IPS-NIHi7 (cell line): ENCODE results near the gene INHBC.

Experiments used
- DNase-seq: peaks from one replicate; pipeline ENCODE4 v3.0.0; 2012; ENCODE audit warnings: mixed read lengths; ENCODE audit errors: extremely low spot score

Gene INHBC

DNA sequence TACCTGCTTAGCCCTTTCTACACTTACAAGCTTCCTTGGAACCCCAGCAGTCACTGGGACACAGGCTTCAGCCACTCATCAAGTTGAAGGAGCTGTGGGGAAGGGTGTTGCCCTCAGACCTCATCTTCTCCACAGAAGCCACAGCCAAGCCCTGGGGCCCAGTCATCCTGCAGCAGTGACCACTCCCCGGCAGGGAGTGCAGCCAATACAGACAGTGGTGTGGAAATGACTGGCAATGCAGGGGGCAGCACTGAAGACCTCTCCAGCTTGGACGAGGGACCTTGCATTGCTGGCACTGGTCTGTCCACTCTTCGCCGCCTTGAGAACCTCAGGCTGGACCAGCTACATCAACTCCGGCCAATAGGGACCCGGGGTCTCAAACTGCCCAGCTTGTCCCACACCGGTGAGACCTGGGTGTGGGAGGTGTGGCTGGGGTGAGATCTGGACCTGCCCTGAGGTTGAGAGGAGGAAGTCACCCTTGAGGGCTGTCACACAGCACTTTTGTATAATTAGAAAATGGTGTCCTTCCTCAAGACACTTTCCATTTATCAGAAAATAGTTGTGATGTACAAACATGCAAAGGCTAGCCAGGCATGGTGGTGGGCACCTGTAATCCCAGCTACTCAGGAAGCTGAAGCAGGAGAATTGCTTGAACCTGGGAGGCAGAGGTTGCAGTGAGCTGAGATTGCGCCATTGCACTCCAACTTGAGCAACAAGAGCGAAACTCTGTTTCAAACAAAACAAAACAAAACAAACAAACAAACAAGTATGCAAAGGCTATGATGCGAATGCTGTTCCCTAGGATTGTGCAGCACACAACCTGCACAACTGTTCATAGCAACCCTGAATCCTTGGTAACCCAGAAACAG is 34.9 kb downstream of the INHBC start:
- no peak for DNase-seq

DNA sequence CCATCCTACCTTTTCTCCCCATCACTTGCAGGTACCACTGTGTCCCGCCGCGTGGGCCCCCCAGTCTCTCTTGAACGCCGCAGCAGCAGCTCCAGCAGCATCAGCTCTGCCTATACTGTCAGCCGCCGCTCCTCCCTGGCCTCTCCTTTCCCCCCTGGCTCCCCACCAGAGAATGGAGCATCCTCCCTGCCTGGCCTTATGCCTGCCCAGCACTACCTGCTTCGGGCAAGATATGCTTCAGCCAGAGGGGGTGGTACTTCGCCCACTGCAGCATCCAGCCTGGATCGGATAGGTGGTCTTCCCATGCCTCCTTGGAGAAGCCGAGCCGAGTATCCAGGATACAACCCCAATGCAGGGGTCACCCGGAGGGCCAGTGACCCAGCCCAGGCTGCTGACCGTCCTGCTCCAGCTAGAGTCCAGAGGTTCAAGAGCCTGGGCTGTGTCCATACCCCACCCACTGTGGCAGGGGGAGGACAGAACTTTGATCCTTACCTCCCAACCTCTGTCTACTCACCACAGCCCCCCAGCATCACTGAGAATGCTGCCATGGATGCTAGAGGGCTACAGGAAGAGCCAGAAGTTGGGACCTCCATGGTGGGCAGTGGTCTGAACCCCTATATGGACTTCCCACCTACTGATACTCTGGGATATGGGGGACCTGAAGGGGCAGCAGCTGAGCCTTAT is 35.8 kb downstream of the INHBC start:
- no peak for DNase-seq

DNA sequence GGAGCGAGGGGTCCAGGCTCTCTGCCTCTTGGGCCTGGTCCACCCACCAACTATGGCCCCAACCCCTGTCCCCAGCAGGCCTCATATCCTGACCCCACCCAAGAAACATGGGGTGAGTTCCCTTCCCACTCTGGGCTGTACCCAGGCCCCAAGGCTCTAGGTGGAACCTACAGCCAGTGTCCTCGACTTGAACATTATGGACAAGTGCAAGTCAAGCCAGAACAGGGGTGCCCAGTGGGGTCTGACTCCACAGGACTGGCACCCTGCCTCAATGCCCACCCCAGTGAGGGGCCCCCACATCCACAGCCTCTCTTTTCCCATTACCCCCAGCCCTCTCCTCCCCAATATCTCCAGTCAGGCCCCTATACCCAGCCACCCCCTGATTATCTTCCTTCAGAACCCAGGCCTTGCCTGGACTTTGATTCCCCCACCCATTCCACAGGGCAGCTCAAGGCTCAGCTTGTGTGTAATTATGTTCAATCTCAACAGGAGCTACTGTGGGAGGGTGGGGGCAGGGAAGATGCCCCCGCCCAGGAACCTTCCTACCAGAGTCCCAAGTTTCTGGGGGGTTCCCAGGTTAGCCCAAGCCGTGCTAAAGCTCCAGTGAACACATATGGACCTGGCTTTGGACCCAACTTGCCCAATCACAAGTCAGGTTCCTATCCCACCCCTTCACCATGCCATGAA is 36.5 kb downstream of the INHBC start:
- DNase-seq, result no peak

DNA sequence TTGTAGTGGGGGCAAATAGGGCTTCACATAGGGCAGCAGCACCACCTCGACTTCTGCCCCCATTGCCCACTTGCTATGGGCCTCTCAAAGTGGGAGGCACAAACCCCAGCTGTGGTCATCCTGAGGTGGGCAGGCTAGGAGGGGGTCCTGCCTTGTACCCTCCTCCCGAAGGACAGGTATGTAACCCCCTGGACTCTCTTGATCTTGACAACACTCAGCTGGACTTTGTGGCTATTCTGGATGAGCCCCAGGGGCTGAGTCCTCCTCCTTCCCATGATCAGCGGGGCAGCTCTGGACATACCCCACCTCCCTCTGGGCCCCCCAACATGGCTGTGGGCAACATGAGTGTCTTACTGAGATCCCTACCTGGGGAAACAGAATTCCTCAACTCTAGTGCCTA is 37.1 kb downstream of the INHBC start:
- no peak for DNase-seq

DNA sequence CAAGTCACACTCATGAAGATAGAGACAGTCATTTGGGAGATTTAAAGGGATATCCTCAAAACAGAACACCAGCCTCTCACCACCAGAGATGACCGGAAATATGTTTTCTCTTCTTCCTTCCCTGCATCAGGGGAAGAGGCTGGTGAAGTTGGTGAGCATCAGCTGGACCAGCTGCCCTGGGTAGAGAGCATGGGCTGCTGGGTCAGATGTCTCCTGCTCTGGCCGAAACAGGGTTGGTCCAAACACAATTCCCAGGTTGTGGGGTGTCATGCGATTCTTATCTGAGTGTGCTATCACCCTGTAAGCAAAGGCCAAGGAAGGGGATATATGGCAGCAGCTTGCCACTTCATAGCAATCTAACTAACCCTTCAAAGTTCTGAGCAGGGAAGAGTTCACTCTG is 37.8 kb downstream of the INHBC start:
- no peak for DNase-seq

DNA sequence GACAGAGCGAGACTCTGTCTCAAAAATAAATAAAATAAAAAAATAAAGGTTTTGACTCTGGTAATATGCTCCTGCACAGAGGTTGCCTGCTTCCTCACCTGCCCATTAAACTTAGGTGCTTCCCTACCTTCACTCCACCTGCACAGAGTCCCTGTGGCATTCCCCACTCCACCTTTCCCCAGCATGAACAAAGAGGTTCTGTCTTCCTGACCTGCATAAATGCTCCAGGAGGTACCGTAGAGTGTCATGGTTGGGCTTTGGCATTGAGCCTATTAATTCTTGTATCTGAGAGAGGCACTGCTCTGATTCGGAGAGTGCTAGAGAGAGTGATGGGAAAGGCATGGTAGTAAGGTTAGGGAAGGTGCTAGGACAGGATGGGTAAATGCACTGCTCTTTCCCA is 38.8 kb downstream of the INHBC start:
- DNase-seq, result no peak

DNA sequence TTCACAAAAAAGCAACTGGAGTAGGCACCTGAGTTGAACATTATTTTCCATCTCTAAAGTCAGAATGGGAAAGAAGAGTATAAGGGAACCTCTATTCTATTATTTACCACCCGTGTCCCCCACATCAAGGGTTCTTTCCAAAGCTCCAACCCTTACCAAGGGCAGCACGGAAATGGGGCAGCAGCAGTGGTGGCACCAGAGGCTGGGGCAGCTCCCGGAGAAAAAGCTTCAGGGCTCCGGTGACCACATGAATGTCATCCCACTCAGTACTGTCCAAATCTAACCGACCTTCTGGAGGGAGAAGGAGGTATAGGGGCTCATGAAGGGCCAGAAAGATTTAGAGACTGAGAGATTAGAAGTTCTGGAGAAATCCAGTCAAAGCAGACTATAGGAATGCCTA is 39.3 kb downstream of the INHBC start:
- DNase-seq, result no peak

DNA sequence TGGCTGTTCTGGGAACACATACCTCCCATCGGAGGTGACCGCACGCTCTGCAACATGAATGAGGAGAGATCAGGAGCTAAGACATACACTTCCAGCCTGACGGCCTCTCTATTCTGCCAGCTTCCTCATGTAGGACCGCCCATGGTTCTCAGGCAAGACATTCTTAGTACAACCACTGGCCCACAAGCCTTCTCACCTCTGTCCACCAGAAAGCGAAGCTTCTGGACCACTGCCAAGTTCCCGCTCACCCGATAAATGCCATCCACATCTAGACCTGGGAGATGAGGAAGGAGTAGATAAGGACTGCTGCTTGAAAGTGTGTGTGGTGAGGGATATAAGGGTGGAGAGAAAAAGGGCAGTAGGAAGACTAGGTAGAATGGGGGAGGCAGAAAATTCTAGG is 39.8 kb downstream of the INHBC start:
- DNase-seq, result no peak

DNA sequence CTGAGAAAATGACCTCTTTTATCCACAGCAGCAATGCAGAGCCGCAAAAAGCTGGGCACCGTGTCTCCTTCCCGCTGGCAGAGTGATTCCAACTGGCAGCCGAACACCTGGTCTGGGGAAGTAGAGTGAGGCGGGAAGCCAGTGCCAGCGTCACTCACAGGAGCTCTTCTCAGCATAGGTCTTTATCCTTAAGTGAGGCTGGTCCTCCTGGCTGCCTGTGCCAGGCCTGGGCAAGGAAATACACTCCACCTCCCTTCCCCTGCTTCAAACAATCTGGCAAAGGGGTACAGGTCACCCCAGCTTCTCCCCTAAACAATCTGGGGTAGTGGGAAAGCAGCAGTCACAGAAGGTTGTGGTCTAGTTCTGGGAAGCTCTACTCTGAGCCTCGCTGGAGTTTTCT is 40.3 kb downstream of the INHBC start:
- no peak for DNase-seq

DNA sequence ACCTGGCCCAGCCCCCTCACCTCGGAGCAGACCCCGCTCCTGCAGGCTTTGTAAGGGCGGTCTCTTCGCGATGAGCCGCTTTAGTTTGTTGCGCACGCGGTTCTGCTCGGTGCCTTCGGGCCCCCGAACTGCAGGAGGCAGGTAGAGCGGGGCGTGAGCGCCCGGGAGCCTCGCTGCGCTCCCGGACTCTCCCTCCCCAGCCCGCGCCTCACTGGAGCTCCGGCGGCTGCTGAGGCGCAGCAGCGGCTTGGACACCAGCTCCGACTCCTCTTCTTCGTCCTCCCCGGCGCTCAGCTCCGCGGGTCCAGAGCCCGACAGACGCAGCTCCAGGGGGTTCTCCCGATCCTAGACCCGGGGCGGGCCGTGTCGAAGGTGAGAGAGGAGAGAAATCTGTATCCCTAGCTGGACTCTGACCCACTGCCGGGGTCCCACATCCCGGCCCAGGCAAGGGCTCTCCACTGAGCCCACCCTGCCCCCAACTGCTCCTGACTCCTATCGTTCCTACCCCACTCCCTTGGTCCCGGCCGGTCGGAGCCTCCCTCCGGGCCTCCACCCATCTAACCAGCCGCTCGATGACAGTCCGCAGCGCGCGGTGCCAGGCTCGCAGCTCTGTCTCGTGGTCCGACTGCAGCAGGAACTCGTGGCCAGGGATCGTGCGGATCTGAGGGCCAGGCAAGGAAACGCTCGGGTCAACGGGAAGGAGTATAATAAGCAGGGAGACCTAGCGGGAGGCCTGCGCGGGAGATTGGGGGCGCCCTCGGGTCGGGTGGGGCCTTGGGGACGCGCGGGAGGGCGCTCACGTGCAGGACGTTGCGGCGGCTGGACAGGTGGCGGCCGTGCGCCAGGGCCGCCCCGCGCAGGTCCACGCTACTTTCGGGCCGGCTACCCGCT is 40.9 kb downstream of the INHBC start:
- peak; percentile 55 for DNase-seq

DNA sequence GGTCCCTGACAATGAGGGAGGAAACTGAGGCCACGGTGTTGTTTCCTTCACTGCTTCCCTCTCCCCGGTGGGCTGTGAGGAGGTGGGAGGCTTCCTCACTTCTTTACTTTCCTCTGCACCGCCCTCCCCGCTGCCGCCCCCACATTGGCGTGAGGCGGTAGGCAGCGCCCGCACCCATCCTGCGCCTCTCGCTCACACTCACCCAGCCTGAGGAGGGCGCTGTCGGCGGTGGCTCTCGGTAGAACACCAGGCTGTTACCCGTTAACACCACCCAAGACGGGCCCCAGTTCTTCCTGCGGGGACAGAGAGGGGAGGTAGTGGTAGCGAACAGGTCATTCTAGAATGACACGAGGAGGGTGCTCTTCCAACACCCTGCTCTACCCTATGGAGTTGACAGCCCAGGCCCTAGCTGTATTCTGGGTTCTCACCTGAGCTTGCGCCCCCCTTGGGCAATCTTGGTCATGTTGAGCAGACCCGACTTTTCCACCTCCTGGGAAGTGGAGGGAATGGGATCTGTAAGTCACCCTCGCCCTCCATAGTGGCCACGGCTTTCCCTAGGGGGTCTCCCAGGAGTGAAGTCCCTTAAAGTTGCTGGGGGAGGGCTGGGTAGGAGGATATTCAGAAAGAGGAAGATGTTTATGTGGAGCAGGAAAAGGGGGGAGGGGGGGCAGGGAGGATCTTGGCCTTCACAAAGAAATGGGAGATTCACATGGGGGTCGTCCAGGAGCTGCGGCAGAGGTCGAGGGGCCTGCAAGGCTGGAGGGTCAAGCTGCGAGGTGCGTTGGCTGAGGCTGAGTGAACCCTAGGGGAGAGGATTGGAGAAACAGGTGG is 41.8 kb downstream of the INHBC start:
- DNase-seq, result peak; percentile 56

DNA sequence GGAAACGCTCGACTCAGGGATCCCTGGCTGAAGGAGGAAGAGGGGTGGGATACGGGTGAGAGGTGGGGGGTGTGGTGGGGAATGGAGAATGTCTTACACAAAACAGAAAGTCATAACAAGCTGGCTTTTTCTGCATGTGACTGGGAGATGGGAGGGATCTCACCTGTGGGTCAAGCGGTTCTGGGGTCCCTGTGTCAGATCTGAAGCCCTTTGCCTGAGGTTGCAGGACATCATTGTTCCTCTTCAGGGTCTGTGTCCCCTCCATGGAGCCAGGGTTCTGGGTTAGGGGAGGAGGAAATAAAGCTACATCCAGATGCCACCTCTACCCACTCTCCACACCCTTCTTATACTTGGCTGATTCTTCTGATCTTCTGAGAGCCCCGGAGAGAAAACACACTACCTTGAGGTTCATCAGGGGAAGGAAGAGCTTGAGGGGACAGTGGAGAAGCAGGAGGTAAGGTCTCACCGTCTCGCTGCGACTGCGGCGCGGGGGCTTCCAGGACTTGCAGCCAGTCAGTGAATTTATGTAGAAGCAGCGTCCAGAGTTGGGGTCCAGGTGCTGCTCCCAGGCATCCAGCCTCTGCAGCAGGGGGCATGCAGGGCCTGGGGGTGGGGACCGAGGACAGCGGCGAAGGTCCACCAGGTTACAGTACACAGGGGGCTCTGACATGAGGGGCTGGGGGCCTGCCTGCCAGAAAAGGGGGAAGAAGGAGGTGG is 42.6 kb downstream of the INHBC start:
- no peak for DNase-seq

DNA sequence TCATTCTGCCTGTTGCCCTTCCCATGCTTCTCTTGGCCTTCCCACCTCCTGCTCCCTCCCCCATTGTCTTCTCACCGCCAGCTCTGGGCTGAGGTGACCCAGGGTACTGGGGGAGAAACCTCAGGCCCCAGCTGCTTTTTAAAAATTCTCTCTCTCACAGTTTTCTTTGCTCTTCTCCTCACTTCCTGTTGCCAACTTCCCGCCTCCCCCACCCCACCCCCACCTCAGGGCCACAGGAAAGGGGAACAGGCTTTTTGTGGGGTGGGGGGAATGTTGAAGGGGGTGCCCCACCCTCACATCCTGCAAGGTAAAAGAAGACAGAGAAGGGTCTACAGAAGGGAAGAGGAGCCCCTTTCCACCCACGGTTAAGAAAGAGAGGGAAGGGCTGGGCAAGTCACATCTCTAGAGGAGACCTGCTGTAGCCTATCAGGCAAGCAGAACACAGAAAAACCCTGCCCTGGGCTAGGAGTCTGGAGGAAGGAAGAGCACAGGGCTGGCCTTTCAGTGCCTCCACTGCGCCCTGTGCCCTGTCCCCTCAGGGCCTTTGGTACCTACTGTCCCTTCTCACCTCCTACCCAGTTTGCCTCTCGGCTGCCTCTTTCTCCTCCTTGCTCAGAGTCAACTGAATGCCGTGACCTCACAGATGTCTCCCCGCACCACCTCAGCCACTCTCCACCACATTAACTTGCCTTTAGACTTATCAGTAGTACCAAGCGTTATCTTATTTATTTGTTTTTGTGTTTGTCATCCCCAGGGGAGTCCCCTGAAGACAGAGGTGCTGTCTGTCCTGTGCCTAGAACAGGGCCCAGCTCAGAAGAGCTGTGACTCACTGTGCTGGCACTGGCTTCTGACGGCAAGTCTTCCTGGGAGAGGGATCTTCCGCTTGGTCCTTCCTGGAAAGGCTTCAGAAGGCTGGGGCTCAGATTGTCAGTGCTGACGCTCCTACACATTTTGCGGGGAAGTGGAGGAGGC is 43.4 kb downstream of the INHBC start:
- no peak for DNase-seq

DNA sequence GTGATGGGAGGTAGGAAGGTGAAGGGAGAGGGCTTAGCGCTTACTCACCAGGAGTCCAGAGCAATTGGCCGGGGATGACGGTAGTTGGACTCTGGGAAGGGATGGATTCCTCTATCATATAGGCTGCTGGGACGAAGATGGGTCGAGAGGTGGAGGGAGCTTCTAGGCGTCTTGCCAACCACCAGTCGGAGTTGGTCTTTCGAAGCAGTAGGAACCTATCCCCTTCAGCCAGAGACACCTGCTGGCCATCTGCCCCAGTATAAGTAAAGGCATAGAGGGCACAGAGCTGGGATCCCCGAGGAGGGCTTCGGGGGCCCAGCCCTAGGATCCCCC is 44.4 kb downstream of the INHBC start:
- no peak for DNase-seq

DNA sequence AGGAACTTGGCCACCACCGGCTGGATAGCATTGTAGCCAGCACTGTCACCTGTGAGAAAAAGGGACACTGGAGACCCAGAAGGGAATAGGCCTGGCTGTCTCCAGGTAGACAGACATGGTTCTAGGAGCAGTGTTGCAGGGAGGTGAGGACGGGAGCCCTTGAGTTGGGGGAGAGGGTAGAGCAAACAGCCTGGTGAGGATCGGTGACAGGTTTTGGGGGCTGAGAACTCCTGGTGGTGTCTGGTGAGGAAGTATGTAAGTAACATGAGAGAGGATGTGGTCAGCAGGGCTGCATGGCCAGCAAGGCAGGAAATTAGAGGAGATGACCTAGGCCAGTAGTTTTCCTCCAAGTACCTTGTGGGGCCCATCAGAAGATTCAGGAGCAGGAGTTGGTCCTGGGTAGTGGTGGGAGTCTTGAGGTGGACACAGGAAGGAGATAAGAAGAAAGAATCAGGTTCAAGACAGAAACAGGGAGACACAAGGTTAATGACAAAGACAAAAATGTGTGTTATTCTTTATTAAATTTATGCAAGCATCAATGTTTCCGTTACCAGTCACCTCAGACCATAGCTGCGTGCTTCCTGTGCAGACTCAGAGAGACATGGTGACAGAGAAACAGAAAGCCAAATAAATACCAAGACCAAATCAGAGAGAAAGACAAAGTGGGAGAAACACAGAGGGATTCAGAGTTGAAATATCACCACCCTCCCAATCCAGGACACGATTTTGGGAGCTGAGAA is 45.0 kb downstream of the INHBC start, which contains the start of gene ARHGAP9:
Gene ARHGAP9, minus strand, starts transcription at position 491 of the 740 bp plus-strand sequence. Its CDS starts 460 bp downstream, at position 31.
- DNase-seq, result no peak

DNA sequence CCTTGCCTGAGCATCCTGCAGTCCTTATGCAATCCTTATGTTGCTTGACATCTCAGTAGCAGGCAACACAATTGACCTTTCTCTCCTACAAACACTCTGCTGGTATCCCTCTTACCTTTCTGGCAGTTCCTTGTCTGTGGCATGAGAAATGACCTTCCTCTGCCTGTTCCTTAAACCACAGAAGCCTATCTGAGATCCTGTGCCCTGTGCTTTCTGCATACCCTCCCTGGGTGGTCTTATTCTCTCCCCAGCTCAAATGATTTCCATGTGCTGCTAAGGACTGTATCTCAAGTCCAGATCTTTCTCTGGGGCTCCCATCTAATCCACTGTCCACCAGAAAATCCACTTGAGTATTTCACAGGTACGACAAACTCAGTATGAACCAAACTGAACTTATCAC is 47.1 kb downstream of the INHBC start:
- DNase-seq, result no peak

DNA sequence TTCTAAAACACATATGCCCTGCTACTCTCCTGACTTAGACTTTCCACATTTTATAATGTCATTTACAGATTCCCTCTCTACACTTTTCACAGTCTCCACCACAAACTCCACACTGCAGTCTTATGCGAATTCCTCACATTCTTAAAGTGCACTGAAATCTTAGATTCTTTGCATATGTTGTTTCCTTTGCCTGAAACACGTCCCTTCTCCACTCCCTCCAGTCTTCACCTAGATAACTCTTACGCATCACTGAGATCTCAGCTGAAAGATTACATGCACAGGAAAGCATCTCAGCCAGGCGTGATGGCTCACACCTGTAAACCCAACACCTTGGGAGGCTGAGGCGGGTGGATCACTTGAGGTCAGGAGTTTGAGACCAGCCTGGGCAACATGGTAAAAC is 48.9 kb downstream of the INHBC start:
- DNase-seq, result no peak

DNA sequence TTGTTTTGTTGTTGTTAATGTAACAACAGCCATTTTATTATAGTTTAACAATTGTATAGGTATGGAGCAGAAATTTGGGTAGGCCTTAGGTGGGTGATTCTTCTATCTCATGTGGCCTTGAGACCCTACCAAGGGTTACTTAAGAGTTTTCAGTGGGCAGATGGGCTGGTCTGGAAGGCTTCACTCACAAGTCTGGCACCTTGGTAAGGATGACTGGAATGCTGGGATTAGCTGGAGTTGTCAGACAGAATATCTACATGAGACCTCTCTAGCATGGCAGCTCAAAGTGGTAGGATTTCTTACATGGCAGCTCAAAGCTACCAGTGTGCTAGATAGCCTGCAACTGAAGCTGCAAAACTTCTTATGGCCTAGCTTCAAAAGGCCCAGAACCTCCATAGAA is 51.1 kb downstream of the INHBC start:
- no peak for DNase-seq
